Heart left ventricle (tissue), 16 donors: ENCODE results near the gene BTBD8. TPM values are rescaled to one million over a fixed set of nuclear protein-coding genes. Genes with fewer than 3 reads are reported as not detected.

Experiments
- ATAC-seq, 4 donors: fragments of 200-7000 bp; cut with Tn5 transposase; one replicate each; pipeline ENCODE4 v1.9.1; 2020 to 2022; ENCODE audit warnings: moderate library complexity in 4 of 4, mild to moderate bottlenecking in 3 of 4, moderate number of reproducible peaks in 1 of 4
- DNase-seq, 5 donors: peaks; one replicate each; pipeline ENCODE4 v3.0.0-alpha.2; 2020
- H3K27ac ChIP-seq, 12 donors: fragments of 200-600 bp; sonication (generic) in 4 of 12; one replicate each; pipeline versions ENCODE4 v1.5.0 to v1.8.0; 2016 to 2022; ENCODE audit warnings: mild to moderate bottlenecking in 2 of 12
- H3K27me3 ChIP-seq, 9 donors: fragments of 200-600 bp; sonication (generic) in 2 of 9; one replicate each; pipeline versions ENCODE4 v1.5.1 to v1.8.0; 2016 to 2022; ENCODE audit warnings: mild to moderate bottlenecking in 3 of 9
- H3K36me3 ChIP-seq, 9 donors: fragments of 200-600 bp; sonication (generic) in 2 of 9; one replicate each; pipeline versions ENCODE4 v1.5.0 to v1.8.0; 2018 to 2022; ENCODE audit warnings: mild to moderate bottlenecking in 2 of 9
- H3K4me1 ChIP-seq, 12 donors: fragments of 200-600 bp; sonication (generic) in 4 of 12; one replicate each; pipeline versions ENCODE4 v1.5.0 to v1.8.0; 2016 to 2022; ENCODE audit warnings: mild to moderate bottlenecking in 3 of 12
- H3K4me3 ChIP-seq, 12 donors: fragments of 200-600 bp; sonication (generic) in 4 of 12; one replicate each; pipeline versions ENCODE4 v1.5.0 to v1.8.0; 2017 to 2022; ENCODE audit warnings: mild to moderate bottlenecking in 9 of 12, moderate library complexity in 4 of 12
- H3K9me3 ChIP-seq, 12 donors: fragments of 200-600 bp; sonication (generic) in 4 of 12; one replicate each; pipeline versions ENCODE4 v1.5.0 to v1.8.0; 2016 to 2022; ENCODE audit warnings: mild to moderate bottlenecking in 1 of 12
- CTCF ChIP-seq, 12 donors: fragments of 200-600 bp; sonication (generic) in 4 of 12; IDR thresholded peaks; one replicate each; pipeline versions ENCODE4 v1.5.0 to v1.8.0; 2018 to 2022; ENCODE audit warnings: antibody characterized with exemption in 12 of 12, mild to moderate bottlenecking in 5 of 12
- POLR2A ChIP-seq, 2 donors: fragments of 450-650 bp; IDR thresholded peaks; one replicate each; pipeline ENCODE4 v1.6.1; 2017; ENCODE audit warnings: antibody characterized with exemption in 2 of 2, mild to moderate bottlenecking in 2 of 2, moderate library complexity in 2 of 2
- WGBS, 4 donors: extraction: QIAGEN DNeasy Blood & Tissue Kit in 2 of 4; methylation state at CpG; one replicate each; pipeline versions ENCODE4 v1.1.5 to v1.1.7; 2013 to 2018; 5-methylcytosine and 5-hydroxymethylcytosine counted together
- intact Hi-C, 10 donors: fragments of 100-400 bp; cut with DNase I; formaldehyde crosslinking; loops; one replicate each; pipeline versions ENCODE4 v1.11.1 to v1.14.2; 2022
- polyA plus RNA-seq, 2 donors: library from polyadenylated mRNA; stranded (reverse); fragments of 200-250 nt; gene quantifications; one replicate each; pipeline ENCODE4 v1.2.3, GENCODE V29; 2013
- total RNA-seq, 9 donors: library from RNA; depleted of rRNA in 2 of 9; stranded (reverse); fragments of >200 nt in 2 of 9; fragmentation: NEBNext Ultra II Directional in 3 of 9; extraction: Animal tissue kit (Norgen Biotek cat#: 25700) in 3 of 9; gene quantifications; one replicate each; pipeline versions ENCODE4 v1.1.0 to v1.2.4, GENCODE V29; 2016 to 2023
- donor health status: ischemic (EF 13 %, LVEDD 7.1; RV severe dilation, severe dysfunction).
- donor health status: healthy with polysubstance abuse.
- donor health status: DM: no; HTN: yes; CAD: no.
- donor health status: DM: no; HTN: no; CAD: no.
- donor health status: ischemic (EF 25% LVEDD 6.9; RV normal size, moderate dysfunction).
- donor health status: ischemic (EF 25% LVEDD 5.7; RV mildly dilated, moderate dysfunction).
- donor health status: healthy.
- donor health status: DM: yes; HTN: yes; CAD: no.
- donor health status: ischemic (EF 35%, LVEDD 5.7; RV mildly dilated, moderate dysfunction).
- donor health status: nonischemic (EF 11% LVEDD 7.7; RV severe dilation, severe dysfunction).
- donor health status: DM: yes; HTN: yes; CAD: no.
- donor health status: PGD.
- donor health status: ischemic (EF 29% LVEDD 5.4; RV normal size, mild dysfunction).
- donor health status: nonischemic (EF 23%, LVEDD 6.1; RV moderate dilation, normal function).

The BTBD8 gene
- total and polyA plus RNA-seq, 11 donors: 0.67 to 7.7 (median 3.6) TPM

GRCh38 chr1:92037400-92037799 lies 42.7 kb upstream of the BTBD8 start:
- no peak for TF ChIP-seq POLR2A (IDR thresholded peaks at IDR 0.05)
- TF ChIP-seq CTCF (IDR thresholded peaks at IDR 0.05): no peak
- no peak overlapping the region for H3K27ac ChIP-seq
- 66 to 71% (median 68%) methylated on average over 6 of the region's 6 CpGs for WGBS, 4 donors
- H3K4me3 ChIP-seq: no peak overlapping the region
- no peaks in the 10 kb centered on the region for H3K27me3 ChIP-seq
- H3K9me3 ChIP-seq: no peaks in the 10 kb centered on the region
- H3K36me3 ChIP-seq: no peaks in the 10 kb centered on the region
- ATAC-seq: no peak
- DNase-seq: no peak
- H3K4me1 ChIP-seq: no peaks in the 10 kb centered on the region
- intact Hi-C loops: no loop called here

GRCh38 chr1:92038695-92039346 lies 41.3 kb upstream of the BTBD8 start:
- TF ChIP-seq CTCF (IDR thresholded peaks at IDR 0.05): no peak
- H3K27ac ChIP-seq: no peak overlapping the region
- ATAC-seq: no peak
- no peaks in the 10 kb centered on the region for H3K27me3 ChIP-seq
- no peaks in the 10 kb centered on the region for H3K36me3 ChIP-seq
- no peak for DNase-seq
- H3K4me1 ChIP-seq: no peaks in the 10 kb centered on the region
- intact Hi-C loops: no loop called here
- no peak overlapping the region for H3K4me3 ChIP-seq
- no peaks in the 10 kb centered on the region for H3K9me3 ChIP-seq
- 86 to 91% (median 89%) methylated on average over 2 of the region's 2 CpGs for WGBS, 4 donors

- DNase-seq: no peak
- Histone ChIP-seq H3K4me1 (no peaks in the 10 kb centered on the region), H3K9me3 (no peaks in the 10 kb centered on the region), H3K27ac (no peak overlapping the region), H3K4me3 (no peak overlapping the region), H3K27me3 (no peaks in the 10 kb centered on the region), H3K36me3 (no peaks in the 10 kb centered on the region)
- ATAC-seq: no peak
- intact Hi-C loops: no loop called here
- no peak for TF ChIP-seq CTCF (IDR thresholded peaks at IDR 0.05)
- no peak for TF ChIP-seq POLR2A (IDR thresholded peaks at IDR 0.05)
- WGBS, 4 donors: 89 to 97% (median 90%) methylated on average over 1 of the region's 1 CpG
Measured at GRCh38 chr1:92040971-92041370, 39.2 kb upstream of the BTBD8 start.

GRCh38 chr1:92043621-92044020 lies 36.5 kb upstream of the BTBD8 start:
- Histone ChIP-seq H3K4me3 (no peak overlapping the region), H3K36me3 (no peaks in the 10 kb centered on the region), H3K4me1 (no peaks in the 10 kb centered on the region), H3K27me3 (no peaks in the 10 kb centered on the region), H3K9me3 (no peaks in the 10 kb centered on the region), H3K27ac (no peak overlapping the region)
- DNase-seq (no peak), ATAC-seq (no peak)
- intact Hi-C loops: no loop called here
- 78 to 91% (median 89%) methylated on average over 5 of the region's 5 CpGs for WGBS, 4 donors
- TF ChIP-seq POLR2A (IDR thresholded peaks at IDR 0.05) (no peak), CTCF (IDR thresholded peaks at IDR 0.05) (no peak)
